GM12891 (cell line): Measurements from ENCODE around the gene GALNT7.

ENCODE experiments used
- DNase-seq: peaks from one replicate; pipeline ENCODE4 v3.0.0; 2011; ENCODE audit warnings: low spot score; ENCODE audit not compliant: insufficient read length
- FAIRE-seq: peaks from 2 replicates; lab custom pipeline; 2011; peaks lifted over from hg19 to GRCh38; lab: Jason Lieb, UNC
- PAX5 ChIP-seq: IDR thresholded peaks from 2 replicates; pipeline ENCODE4 v1.6.1; 2011; ENCODE audit warnings: low read length, moderate library complexity, mild to moderate bottlenecking; ENCODE audit not compliant: insufficient read depth, severe bottlenecking
- POLR2A ChIP-seq: IDR thresholded peaks from 2 replicates; pipeline ENCODE4 v1.6.1; 2011; ENCODE audit warnings: low read depth, low read length, control low read depth
- POLR2AphosphoS5 ChIP-seq: IDR thresholded peaks from 2 replicates; pipeline ENCODE4 v1.6.1; 2011; ENCODE audit warnings: low read depth, low read length, control low read depth
- POU2F2 ChIP-seq: IDR thresholded peaks from 2 replicates; pipeline ENCODE4 v1.6.1; 2011; ENCODE audit warnings: low read depth, mild to moderate bottlenecking, control low read depth, low read length, moderate library complexity
- SPI1 ChIP-seq: IDR thresholded peaks from 2 replicates; pipeline ENCODE4 v1.6.1; 2011; ENCODE audit warnings: low read depth, low read length, control low read depth
- TAF1 ChIP-seq: IDR thresholded peaks from 2 replicates; pipeline ENCODE4 v1.6.1; 2011; ENCODE audit warnings: low read depth, low read length, control low read depth

Gene GALNT7

DNA sequence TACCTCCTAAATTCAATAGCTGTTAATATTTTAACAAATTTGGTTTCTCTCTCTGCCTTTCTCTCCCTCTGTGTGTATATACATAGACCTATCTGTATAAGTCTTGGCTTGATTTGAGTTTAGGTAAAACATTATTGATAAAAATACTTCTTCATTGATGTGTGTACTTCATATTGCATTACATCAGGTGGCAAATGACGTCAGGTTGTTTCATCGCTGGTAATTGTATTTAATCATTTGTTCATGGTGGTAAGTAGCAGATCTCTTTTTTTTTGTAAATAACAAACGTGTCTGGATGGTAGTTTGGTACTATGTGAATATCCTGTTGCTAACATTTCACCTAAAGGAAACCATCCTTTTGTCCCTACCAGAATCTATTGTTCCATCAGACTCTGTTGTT lies 55.1 kb downstream of the GALNT7 start:
- FAIRE-seq = no peak
- TF ChIP-seq POLR2A = no peak
- no peak for TF ChIP-seq POU2F2
- TF ChIP-seq PAX5 = no peak
- TF ChIP-seq SPI1 = no peak
- TF ChIP-seq TAF1 = no peak
- TF ChIP-seq POLR2AphosphoS5 = no peak
- DNase-seq = no peak

GRCh38 chr4:173226401-173226888 lies 57.8 kb downstream of the GALNT7 start:
- FAIRE-seq = peak; percentile 13
- TF ChIP-seq PAX5 = no peak
- TF ChIP-seq POU2F2 = no peak
- no peak for TF ChIP-seq POLR2AphosphoS5
- no peak for DNase-seq

- DNase-seq = no peak
- no peak for TF ChIP-seq POLR2AphosphoS5
- TF ChIP-seq PAX5 = no peak
- no peak for TF ChIP-seq POU2F2
- TF ChIP-seq SPI1 = no peak
- TF ChIP-seq POLR2A = no peak
- no peak for TF ChIP-seq TAF1
- FAIRE-seq = no peak
These were observed 59.1 kb downstream of the GALNT7 start for GRCh38 chr4:173227756-173228155.

GRCh38 chr4:173230062-173230461 lies 61.5 kb downstream of the GALNT7 start:
- no peak for TF ChIP-seq TAF1
- no peak for TF ChIP-seq POU2F2
- no peak for TF ChIP-seq PAX5
- no peak for TF ChIP-seq SPI1
- FAIRE-seq (peak; percentile 73), DNase-seq (no peak)

DNA sequence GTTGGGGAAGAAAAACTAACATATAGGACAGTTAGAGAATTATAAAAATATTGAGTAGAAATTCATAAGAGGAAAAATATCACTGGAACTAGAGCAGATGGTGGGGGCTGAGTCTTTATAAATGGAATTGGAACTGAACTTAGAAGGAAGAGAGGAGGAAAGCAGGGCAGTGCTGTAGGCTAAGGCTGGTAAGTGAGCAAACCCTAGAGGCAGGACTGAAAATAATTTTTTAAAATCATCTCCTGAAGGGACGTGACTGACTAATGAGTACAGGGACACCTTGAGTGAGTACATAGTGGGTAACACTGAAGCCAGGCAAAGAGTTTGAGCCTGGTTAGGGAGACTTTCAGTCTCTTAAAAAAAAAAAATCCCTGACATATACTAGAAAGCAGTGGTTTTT lies 63.3 kb downstream of the GALNT7 start:
- DNase-seq = no peak
- TF ChIP-seq TAF1 = no peak
- TF ChIP-seq SPI1 = no peak
- TF ChIP-seq POLR2AphosphoS5 = no peak
- no peak for TF ChIP-seq POU2F2
- no peak for TF ChIP-seq PAX5
- TF ChIP-seq POLR2A = no peak
- FAIRE-seq = no peak

DNA sequence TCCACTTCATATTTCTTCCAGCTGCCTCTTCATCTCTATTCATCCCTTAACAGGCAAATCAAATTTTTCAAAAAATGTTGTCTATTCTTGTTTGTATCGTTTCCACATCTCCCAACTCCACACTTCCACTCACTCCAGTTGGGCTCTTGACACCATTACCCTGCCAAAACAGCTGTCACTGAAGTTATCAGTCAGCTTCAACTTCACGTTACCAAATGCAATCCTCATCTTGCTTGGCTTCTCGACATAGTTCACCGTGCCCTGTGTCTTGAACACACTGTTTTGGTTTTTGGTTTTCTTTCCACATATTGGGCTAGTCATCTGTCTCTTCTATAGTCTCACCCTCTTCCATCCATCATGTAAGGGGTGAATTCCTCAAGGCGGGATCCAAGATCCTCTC lies 65.2 kb downstream of the GALNT7 start:
- FAIRE-seq (no peak), DNase-seq (no peak)
- TF ChIP-seq SPI1 (no peak), TAF1 (no peak), POLR2A (no peak), POLR2AphosphoS5 (no peak), POU2F2 (no peak), PAX5 (no peak)

DNA sequence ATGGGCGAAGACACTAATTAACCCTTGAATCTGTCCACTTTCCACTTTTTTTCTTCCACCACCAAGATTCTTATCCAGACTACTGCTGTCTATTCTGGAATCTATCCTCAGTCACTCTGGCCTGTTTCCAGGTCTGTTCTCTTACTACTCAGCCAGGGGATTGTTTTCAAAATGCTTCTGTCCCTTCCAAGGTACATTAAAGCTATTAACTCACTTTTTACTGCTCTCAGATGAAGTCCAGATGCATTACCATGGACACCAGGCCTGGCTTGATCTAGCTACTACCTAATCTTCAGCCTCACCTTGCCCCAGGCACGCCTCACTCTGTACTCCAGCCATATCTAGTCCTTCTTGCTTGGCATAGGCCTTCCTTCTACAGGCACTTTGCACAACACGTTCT lies 66.4 kb downstream of the GALNT7 start:
- no peak for DNase-seq
- no peak for FAIRE-seq

GRCh38 chr4:173236301-173236700 lies 67.7 kb downstream of the GALNT7 start:
- no peak for FAIRE-seq
- DNase-seq = no peak
- TF ChIP-seq POLR2AphosphoS5 (no peak), POLR2A (no peak), POU2F2 (no peak)

More for the DNA sequence above, 66.4 kb downstream of the GALNT7 start:
- TF ChIP-seq TAF1 = no peak
- TF ChIP-seq POLR2A = no peak
- TF ChIP-seq PAX5 = no peak
- TF ChIP-seq POLR2AphosphoS5 = no peak
- TF ChIP-seq SPI1 = no peak
- no peak for TF ChIP-seq POU2F2

DNA sequence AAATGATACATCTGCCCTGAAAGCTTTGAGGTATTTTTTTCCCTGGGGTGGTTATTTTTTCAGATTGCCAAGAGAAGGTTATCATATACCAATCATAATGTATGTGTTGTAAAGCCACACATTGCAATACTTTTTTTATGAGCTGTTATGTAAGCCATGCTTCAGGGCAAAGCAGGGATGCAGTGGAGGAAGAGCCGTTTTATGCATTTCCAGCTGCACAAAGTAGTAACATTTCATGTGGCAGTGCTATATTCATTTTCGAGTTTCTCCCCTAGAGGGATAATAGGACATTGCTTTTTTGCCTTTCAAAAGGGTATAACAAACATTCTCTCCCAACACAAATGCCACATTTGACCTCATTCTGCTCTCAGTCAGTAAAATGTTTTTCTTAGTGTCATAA lies 68.5 kb downstream of the GALNT7 start:
- FAIRE-seq = no peak
- no peak for DNase-seq
- no peak for TF ChIP-seq POLR2AphosphoS5
- TF ChIP-seq SPI1 = no peak
- TF ChIP-seq POLR2A = no peak
- TF ChIP-seq TAF1 = no peak
- no peak for TF ChIP-seq PAX5
- no peak for TF ChIP-seq POU2F2

- TF ChIP-seq SPI1 (no peak), TAF1 (no peak), PAX5 (no peak), POLR2A (no peak), POU2F2 (no peak), POLR2AphosphoS5 (no peak)
- FAIRE-seq = no peak
- no peak for DNase-seq
These were observed 69.2 kb downstream of the GALNT7 start for GRCh38 chr4:173237762-173238161.
